Skeletal muscle cell (primary cell): ENCODE results near the gene DCTN1.
"Not testable (repeated sequence)": the region's sequence is repeated elsewhere in the genome, so short reads cannot be mapped to it uniquely, and the experiment has no call there.

Experiments used
- DNase-seq: peaks from one replicate; pipeline ENCODE4 v3.0.0-alpha.2; 2010; ENCODE audit warnings: low read depth
- H3K4me3 ChIP-seq: 2 replicates; pipeline ENCODE4 v1.5.1; 2011; ENCODE audit warnings: low read depth, mild to moderate bottlenecking, control low read depth, low read length, moderate library complexity

The DCTN1 gene

GRCh38 chr2:74374509-74375205 lies 5.5 kb downstream of the DCTN1 start:
- DNase-seq: peak; percentile 55
- H3K4me3 ChIP-seq: peak overlapping the region; percentile 40

- peak overlapping the region; percentile 40 for H3K4me3 ChIP-seq
- DNase-seq: no peak
These were observed 6.1 kb downstream of the DCTN1 start for GRCh38 chr2:74373985-74374384.

DNA sequence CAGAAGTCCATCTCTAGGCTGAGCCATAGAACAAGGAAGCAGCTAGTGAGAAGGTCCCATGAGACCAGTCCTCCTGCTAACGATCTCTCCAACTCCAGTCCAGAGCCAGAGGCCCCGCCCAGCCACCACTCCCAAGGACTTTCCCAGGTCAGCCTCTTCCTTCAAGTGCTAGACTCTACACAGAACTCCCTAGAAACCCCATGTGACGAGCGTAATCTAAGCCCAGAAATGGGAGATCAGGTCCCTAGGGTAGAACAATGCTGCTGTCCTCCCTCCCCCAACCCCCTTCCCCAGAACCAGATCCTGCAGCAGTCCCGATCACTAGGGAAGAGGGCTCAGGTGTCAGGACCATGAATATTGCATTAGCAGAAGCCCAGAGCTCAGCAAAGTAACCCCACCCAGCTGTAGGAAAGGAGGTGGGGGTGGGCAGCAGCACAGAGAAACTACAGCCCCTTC lies 6.9 kb downstream of the DCTN1 start:
- DNase-seq: peak; percentile 24
- no peak overlapping the region for H3K4me3 ChIP-seq

DNA sequence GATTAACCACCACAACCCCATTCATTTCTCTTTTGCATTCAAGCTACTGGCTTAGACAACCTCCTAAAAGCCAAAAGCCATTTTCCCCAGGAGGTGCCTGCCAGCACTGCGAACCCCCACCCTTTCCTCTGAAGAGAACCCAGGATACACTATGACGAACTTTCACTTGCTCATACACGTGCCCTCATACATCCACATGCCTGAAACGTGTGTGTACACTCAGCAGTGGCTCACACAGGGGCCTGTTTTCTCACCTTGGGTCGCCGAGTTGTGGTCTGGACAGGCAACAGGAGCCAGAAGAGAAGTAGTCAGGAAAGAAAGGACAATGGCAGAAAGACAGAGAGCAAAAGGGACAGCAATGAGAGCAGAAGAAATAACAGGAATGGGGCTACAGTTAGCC lies 7.4 kb downstream of the DCTN1 start:
- DNase-seq: no peak
- H3K4me3 ChIP-seq: no peak overlapping the region

DNA sequence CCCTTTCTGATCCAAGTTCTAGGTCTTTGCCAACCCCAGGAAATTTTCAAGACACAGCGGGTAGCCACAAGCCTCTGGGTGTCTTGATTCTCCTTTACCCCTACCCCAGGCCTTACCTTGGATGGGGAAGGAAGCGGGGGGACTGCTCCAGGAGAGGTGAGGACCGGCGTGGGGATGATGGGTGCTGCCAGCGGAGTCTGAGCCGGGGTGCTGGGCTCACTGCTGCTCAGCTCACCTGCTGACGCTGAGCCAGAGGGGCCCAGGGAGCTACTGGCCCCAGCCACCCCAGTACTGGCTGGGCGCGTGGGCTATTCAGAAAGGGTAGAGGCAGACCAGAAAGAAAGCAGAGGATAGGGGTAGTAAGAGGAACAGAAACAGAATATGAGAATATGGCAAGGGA lies 8.7 kb downstream of the DCTN1 start:
- no peak overlapping the region for H3K4me3 ChIP-seq
- no peak for DNase-seq

DNA sequence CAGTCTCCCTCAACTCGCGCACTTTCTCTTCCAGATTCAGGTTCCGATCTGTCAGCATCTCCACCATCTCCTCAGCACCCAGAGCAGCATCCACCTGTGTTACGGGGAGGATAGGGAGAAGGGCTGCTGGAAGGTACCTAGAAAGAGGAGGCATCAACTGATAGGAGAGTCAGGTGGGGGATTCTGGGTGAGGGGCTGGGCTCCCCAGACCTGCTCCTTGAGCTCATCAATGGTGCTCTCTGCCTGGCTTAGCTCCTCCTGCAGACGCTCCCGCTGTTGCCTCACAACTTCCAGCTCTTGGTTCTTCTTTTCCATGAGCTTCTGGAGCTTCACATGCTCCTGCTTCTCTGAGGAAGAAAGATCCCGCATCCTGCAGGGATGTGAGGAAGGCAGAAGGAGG lies 10.1 kb downstream of the DCTN1 start:
- no peak overlapping the region for H3K4me3 ChIP-seq
- no peak for DNase-seq

- H3K4me3 ChIP-seq: no peak overlapping the region
- no peak for DNase-seq
These were observed 11.6 kb downstream of the DCTN1 start for GRCh38 chr2:74368499-74368898.

GRCh38 chr2:74367789-74368188 lies 12.3 kb downstream of the DCTN1 start:
- H3K4me3 ChIP-seq: no peak overlapping the region
- no peak for DNase-seq

GRCh38 chr2:74366036-74366435 lies 14.1 kb downstream of the DCTN1 start:
- no peak for DNase-seq
- no peak overlapping the region for H3K4me3 ChIP-seq

DNA sequence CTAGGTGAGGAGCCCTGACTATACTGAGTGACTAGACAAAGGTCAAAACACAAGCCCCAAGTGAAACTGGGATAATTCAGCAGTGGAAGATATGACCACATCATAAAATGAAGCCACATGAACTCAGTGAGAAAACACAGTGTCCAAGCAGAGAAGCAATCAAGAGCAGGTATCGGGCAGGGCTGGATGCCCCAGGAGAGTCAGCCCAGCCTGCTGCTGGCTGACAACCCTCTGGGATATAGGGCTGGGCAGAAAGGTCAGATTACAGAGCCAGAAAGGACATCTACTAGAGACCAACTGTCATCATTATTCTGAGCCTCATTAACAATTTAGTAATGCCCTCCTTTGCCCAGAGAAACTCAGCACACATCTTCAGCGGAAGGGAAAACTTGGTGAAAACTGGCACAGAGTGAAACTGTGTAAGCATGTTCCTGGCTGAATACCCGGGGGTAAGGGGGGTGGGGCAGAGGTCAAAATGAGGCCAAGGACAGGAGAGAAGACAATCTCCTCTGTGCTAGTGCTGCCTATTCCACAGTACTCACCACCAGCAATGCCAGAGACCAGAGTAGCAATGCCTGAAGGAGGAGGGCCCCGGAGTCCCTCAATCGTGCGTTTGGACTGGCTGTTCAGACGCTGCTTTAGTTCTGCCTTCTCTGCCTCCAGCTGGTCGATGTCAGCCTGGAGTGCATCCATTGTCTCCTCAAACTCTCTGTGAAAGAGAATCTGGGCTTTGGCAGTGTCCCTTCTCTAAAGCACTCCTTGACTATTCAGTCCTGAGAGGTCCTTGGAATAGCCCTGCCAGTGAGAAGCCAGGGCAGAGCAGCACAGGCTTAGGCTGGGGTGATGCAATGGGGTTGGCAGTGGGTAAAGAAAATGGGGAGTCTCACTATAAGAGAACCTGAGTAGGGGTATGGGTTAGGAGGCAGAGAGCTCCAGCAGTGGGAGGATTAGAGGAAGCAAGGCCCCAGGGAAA lies 15.3 kb downstream of the DCTN1 start:
- no peak overlapping the region for H3K4me3 ChIP-seq
- DNase-seq: no peak

GRCh38 chr2:74361327-74361726 lies 18.8 kb downstream of the DCTN1 start:
- no peak overlapping the region for H3K4me3 ChIP-seq
- no peak for DNase-seq

GRCh38 chr2:74357627-74358026 lies 22.5 kb downstream of the DCTN1 start:
- no peak for DNase-seq
- H3K4me3 ChIP-seq: no peak overlapping the region

- no peak for DNase-seq
- no peak overlapping the region for H3K4me3 ChIP-seq
These were observed 30.2 kb downstream of the DCTN1 start for GRCh38 chr2:74349889-74350288.

- H3K4me3 ChIP-seq: no peak overlapping the region
- DNase-seq: no peak
These were observed 32.4 kb downstream of the DCTN1 start for GRCh38 chr2:74347742-74348141.

- no peak for DNase-seq
- no peak overlapping the region for H3K4me3 ChIP-seq
These were observed 32.8 kb downstream of the DCTN1 start for GRCh38 chr2:74347303-74347702.

DNA sequence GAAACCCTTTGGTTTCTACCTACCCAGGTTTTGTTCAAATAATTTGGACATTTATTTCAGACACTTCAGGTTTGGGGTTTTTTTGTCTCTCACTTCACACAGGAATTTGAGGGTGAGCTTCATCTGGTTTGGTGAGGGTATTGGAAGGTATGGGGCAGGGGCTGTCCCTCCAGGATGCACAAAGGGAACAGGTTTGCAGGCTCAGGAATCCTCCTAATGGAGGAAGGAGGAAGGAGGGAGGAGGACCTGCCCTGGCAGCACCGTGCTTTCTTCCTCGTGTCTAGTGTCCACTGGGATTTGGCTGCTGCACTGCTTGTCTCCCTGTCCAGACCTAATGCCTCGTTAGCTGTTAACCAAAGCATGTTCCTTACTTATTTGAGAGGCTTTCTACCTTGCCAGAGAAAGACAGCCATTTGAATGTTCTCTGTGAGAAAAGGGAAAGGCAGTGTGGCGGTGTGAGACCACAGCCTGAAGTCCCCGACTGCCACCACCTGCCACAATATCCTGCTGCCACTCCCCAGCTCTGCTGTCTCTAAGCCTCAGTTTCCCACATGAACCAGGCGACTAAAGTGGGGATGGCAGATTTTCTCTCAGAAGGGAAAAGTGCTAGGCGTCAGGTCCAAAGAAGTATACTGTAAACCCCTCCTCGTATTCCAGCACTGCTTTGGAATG lies 34.7 kb downstream of the DCTN1 start:
- DNase-seq: no peak
- H3K4me3 ChIP-seq: no peak overlapping the region

- no peak for DNase-seq
- no peak within 1 kb of the TSS for H3K4me3 ChIP-seq
These were observed 36.8 kb downstream of the DCTN1 start, which contains the start of gene SLC4A5 for GRCh38 chr2:74343316-74343715. SLC4A5 (minus strand) TSS chr2:74343416; CDS start chr2:74315023, 28,393 bp downstream.

DNA sequence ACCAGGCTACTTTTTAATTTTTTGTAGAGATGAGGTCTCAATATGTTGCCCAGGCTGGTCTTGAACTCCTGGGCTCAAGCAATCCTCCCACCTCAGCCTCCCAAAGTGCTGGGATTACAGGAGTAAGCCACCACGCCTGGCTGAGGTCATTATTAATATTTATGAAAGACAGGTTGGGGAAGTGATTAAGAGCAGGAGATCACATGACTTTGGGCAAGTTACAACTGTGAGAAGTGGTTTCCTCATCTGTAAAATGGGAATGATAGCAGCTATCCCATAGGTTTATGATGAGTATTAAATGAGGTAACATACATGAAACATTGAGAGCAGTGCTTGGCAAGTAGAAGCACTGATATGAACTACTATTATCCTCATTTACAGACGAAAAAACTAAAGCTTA lies 43.9 kb downstream of the DCTN1 start:
- not testable (repeated sequence) for DNase-seq, H3K4me3 ChIP-seq

GRCh38 chr2:74334931-74335333 lies 45.2 kb downstream of the DCTN1 start:
- DNase-seq: peak; percentile 31
- no peak overlapping the region for H3K4me3 ChIP-seq
